Middle frontal gyrus (tissue), 1 donor: ENCODE results near the gene AGO1.
"Not testable (repeated sequence)": the region's sequence is repeated elsewhere in the genome, so short reads cannot be mapped to it uniquely, and the experiment has no call there.

Experiments
- DNase-seq: peaks from one replicate; pipeline ENCODE4 v3.0.0-alpha.2; 2015; ENCODE audit warnings: low spot score; ENCODE audit errors: extremely low spot score

Gene AGO1

GRCh38 chr1:35971601-35972000 is 88.6 kb downstream of the AGO1 start:
- no peak for DNase-seq

- not testable (repeated sequence) for DNase-seq
These were observed 89.6 kb downstream of the AGO1 start for GRCh38 chr1:35972631-35973030.

- DNase-seq: no peak
These were observed 97.1 kb downstream of the AGO1 start for GRCh38 chr1:35980090-35980489.
